HEK293T (cell line): ENCODE results near the gene PCNX2.

Experiments
- BHLHE40 ChIP-seq: fragments of 450-650 bp; IDR thresholded peaks from 2 replicates; pipeline ENCODE4 v1.6.1; 2016; ENCODE audit warnings: mild to moderate bottlenecking, moderate library complexity, borderline replicate concordance
- CTBP1 ChIP-seq: fragments of 450-650 bp; IDR thresholded peaks from 2 replicates; pipeline ENCODE4 v1.6.1; 2016; ENCODE audit warnings: borderline replicate concordance
- ELF4 ChIP-seq: fragments of 450-650 bp; IDR thresholded peaks from 2 replicates; pipeline ENCODE4 v1.6.1; 2017; ENCODE audit warnings: antibody characterized with exemption
- FOXA1 ChIP-seq: fragments of 450-650 bp; IDR thresholded peaks from 2 replicates; pipeline ENCODE4 v1.6.1; 2016; ENCODE audit warnings: mild to moderate bottlenecking
- FOXK2 ChIP-seq: fragments of 450-650 bp; IDR thresholded peaks from 2 replicates; pipeline ENCODE4 v1.6.1; 2016; ENCODE audit warnings: mild to moderate bottlenecking
- FOXM1 ChIP-seq: fragments of 450-650 bp; IDR thresholded peaks from 2 replicates; pipeline ENCODE4 v1.6.1; 2017; ENCODE audit warnings: mild to moderate bottlenecking, borderline replicate concordance
- HDGF ChIP-seq: fragments of 450-650 bp; IDR thresholded peaks from 2 replicates; pipeline ENCODE4 v1.6.1; 2017; ENCODE audit warnings: antibody characterized with exemption, borderline replicate concordance
- SP1 ChIP-seq: fragments of 450-650 bp; IDR thresholded peaks from 2 replicates; pipeline ENCODE4 v1.6.1; 2017
- SUZ12 ChIP-seq: fragments of 450-650 bp; IDR thresholded peaks from 2 replicates; pipeline ENCODE4 v1.6.1; 2016; ENCODE audit warnings: mild to moderate bottlenecking
- TARDBP ChIP-seq: fragments of 450-650 bp; IDR thresholded peaks from 2 replicates; pipeline ENCODE4 v1.6.1; 2016

DNA sequence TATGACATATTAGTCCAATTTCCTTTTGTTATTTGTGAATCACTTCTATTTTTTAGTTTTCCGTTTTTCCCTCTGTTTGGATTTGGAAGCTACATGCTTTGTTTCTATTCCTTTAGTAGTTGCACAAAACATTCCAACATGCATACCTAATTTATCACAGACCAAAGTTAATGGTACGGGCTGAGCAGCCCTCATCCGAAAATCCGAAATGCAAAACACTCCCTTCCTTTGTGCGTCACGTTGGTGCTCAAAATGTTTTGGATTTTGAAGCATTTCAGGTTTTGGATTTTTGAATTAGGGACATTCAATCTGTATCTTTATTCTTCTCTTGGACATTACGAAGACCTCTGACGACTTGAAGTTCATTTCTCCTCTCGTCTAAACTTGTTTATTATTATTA, 124.8 kb downstream of the PCNX2 start:
- TF ChIP-seq CTBP1, result no peak
- TF ChIP-seq BHLHE40, result no peak
- TF ChIP-seq HDGF, result no peak
- TF ChIP-seq FOXK2, result no peak
- TF ChIP-seq SP1, result no peak
- TF ChIP-seq TARDBP, result no peak
- no peak for TF ChIP-seq SUZ12
- TF ChIP-seq FOXM1, result no peak
- no peak for TF ChIP-seq FOXA1
- no peak for TF ChIP-seq ELF4
